ENCODE measurements around the gene ABHD2. TPM values are rescaled to one million over a fixed set of nuclear protein-coding genes. Genes with fewer than 3 reads are reported as not detected.

ABHD2 gene
- total RNA-seq, 1 donor from 2014 or later: 32.3 TPM

DNA sequence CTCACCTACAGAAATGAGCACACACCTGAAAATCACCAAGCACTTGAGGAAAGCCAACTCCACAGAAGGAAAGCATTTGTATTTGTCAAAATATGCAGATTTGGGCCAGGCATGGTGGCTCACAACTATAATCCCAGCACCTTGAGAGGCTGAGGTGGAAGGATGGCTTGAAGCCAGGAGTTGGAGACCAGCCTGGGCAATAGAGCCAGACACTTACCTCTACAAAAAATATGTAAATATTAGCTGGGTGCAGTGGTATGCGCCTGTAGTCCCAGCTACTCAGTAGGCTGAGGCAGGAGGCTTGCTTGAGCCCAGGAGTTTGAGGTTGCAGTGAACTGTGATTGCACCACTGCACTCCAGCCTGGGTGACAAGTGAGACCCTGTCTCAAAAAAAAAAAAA, 120.8 kb downstream of the ABHD2 start:
- TF ChIP-seq, protein P1, sequence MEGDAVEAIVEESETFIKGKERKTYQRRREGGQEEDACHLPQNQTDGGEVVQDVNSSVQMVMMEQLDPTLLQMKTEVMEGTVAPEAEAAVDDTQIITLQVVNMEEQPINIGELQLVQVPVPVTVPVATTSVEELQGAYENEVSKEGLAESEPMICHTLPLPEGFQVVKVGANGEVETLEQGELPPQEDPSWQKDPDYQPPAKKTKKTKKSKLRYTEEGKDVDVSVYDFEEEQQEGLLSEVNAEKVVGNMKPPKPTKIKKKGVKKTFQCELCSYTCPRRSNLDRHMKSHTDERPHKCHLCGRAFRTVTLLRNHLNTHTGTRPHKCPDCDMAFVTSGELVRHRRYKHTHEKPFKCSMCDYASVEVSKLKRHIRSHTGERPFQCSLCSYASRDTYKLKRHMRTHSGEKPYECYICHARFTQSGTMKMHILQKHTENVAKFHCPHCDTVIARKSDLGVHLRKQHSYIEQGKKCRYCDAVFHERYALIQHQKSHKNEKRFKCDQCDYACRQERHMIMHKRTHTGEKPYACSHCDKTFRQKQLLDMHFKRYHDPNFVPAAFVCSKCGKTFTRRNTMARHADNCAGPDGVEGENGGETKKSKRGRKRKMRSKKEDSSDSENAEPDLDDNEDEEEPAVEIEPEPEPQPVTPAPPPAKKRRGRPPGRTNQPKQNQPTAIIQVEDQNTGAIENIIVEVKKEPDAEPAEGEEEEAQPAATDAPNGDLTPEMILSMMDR (IDR thresholded peaks at IDR 0.05; ENCODE audit: unreplicated experiment): no peak
- Mint-ChIP-seq H3K27me3 (ENCODE audit: unreplicated experiment) (peaks cover 4% of the 10 kb centered on the region), H3K4me3 (ENCODE audit: unreplicated experiment) (no peak overlapping the region), H3K36me3 (ENCODE audit: low read depth, unreplicated experiment) (no peaks in the 10 kb centered on the region), H3K27ac (ENCODE audit: unreplicated experiment) (no peak overlapping the region), H3K9me3 (ENCODE audit: unreplicated experiment) (no peaks in the 10 kb centered on the region), H3K4me1 (ENCODE audit: unreplicated experiment) (peaks cover 2% of the 10 kb centered on the region)
- no peak for DNase-seq (ENCODE audit: low spot score)

DNA sequence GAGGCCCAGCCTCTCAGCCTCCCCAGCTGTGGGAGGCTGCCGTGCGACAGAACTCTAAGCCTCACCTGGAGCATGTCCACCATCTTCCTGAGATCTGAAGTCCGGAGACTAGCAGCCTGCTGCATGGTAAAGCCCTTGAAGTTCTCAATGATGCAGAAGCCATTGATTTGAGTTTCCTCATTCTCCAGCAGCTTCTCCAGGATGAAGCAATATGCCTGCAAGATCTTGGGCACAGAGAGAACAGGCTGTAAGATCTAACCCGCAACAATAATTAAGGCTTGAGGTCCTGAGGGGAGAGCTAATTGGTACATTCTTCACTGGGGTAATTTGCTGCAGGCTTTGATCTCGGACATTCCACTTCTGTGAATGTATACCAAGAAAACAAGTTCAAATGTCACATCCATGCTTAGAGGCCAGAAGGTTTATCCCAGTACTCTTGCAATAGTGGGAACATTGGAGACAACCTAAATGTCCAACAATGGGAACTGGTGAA, 123.5 kb downstream of the ABHD2 start:
- DNase-seq (ENCODE audit: low spot score): no peak
- H3K27me3 Mint-ChIP-seq (ENCODE audit: unreplicated experiment): peaks cover 4% of the 10 kb centered on the region
- TF ChIP-seq, protein P1 (IDR thresholded peaks at IDR 0.05; ENCODE audit: unreplicated experiment): no peak
- no peaks in the 10 kb centered on the region for H3K36me3 Mint-ChIP-seq (ENCODE audit: low read depth, unreplicated experiment)
- H3K9me3 Mint-ChIP-seq (ENCODE audit: unreplicated experiment): no peaks in the 10 kb centered on the region
- peaks cover 2% of the 10 kb centered on the region for H3K4me1 Mint-ChIP-seq (ENCODE audit: unreplicated experiment)
- H3K27ac Mint-ChIP-seq (ENCODE audit: unreplicated experiment): no peak overlapping the region
- H3K4me3 Mint-ChIP-seq (ENCODE audit: unreplicated experiment): no peak overlapping the region

DNA sequence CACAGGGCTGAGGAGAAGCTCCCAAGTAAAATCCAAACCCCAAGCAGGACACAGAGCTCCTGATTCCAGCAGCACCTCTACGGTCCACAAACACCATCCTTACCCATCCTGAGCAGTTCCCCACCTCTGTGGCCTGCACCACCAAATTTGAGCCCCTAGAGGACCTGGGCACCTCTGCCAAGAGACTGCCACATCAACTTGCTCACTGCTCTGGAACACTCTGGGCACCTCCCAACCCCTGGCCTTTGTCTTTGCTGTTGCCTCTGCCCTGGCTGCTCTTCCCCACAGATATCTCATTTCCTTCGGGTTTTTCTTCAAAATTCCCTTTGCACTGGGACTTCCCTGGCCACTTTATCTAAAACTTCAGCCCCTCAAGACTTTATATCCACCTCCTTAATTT, 127.4 kb downstream of the ABHD2 start:
- Mint-ChIP-seq H3K27ac (ENCODE audit: unreplicated experiment) (no peak overlapping the region), H3K27me3 (ENCODE audit: unreplicated experiment) (peaks cover 3% of the 10 kb centered on the region), H3K9me3 (ENCODE audit: unreplicated experiment) (no peaks in the 10 kb centered on the region), H3K4me1 (ENCODE audit: unreplicated experiment) (no peaks in the 10 kb centered on the region), H3K36me3 (ENCODE audit: low read depth, unreplicated experiment) (no peaks in the 10 kb centered on the region), H3K4me3 (ENCODE audit: unreplicated experiment) (no peak overlapping the region)
- TF ChIP-seq, protein P1 (IDR thresholded peaks at IDR 0.05; ENCODE audit: unreplicated experiment): no peak
- no peak for DNase-seq (ENCODE audit: low spot score)

DNA sequence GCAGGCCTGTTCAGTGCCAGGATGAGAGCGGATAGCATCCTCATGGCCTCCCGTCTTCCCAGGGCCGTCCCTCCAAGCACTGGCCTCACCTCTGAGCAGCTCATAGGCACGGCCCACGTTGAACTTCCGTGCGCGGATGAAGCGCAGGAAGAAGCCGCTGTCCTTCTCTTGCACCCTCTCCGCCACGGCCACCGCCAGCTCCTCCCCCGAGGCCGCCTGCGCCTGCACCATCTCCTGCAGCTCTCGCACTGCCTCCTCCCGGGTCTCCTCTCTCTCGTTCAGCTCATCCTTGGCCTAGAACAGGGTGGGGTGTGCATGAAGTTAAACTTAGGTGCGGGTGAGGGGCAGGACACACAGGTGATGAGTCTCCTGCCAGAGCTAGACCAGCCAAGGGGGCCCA, 128.8 kb downstream of the ABHD2 start:
- no peaks in the 10 kb centered on the region for H3K4me1 Mint-ChIP-seq (ENCODE audit: unreplicated experiment)
- no peak for DNase-seq (ENCODE audit: low spot score)
- H3K4me3 Mint-ChIP-seq (ENCODE audit: unreplicated experiment): no peak overlapping the region
- no peaks in the 10 kb centered on the region for H3K36me3 Mint-ChIP-seq (ENCODE audit: low read depth, unreplicated experiment)
- no peaks in the 10 kb centered on the region for H3K9me3 Mint-ChIP-seq (ENCODE audit: unreplicated experiment)
- H3K27ac Mint-ChIP-seq (ENCODE audit: unreplicated experiment): no peak overlapping the region
- H3K27me3 Mint-ChIP-seq (ENCODE audit: unreplicated experiment): peaks cover 3% of the 10 kb centered on the region
- TF ChIP-seq, protein P1 (IDR thresholded peaks at IDR 0.05; ENCODE audit: unreplicated experiment): no peak

DNA sequence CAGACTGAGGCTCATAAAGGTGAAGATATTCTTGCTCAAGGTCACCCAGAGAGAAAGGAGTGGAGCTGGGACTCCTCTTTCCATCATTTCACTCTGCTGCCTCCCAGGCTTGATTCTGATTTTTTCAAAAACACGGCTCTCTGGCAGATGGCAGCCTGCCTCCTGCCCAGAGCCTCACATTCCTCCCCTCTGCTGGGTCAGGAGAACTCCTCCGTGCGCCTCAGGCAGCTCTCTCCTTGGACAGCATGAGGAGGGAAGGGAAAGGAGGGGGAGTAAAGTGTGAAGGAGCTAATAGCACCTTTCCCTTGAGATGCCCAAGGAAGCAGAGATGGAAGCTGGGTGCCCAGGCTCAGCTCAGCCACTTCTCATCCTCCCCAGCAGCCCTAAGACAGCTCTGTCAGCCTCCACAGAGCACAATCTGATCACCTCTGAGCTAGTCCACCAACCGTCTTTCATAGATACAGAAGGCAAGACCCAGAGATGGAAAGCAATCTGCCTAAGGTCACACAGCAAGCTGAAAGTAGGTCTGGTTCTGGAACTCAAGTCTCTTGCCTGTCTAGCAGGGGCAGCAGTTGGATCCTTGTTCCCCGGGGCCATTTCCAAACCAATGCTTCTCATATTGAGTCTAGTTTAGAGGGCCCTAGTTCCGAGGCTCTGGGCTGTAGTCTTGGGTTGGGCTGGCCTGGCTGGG, 129.6 kb downstream of the ABHD2 start:
- Mint-ChIP-seq H3K36me3 (ENCODE audit: low read depth, unreplicated experiment) (no peaks in the 10 kb centered on the region), H3K27me3 (ENCODE audit: unreplicated experiment) (peaks cover 3% of the 10 kb centered on the region), H3K4me3 (ENCODE audit: unreplicated experiment) (no peak overlapping the region), H3K9me3 (ENCODE audit: unreplicated experiment) (no peaks in the 10 kb centered on the region), H3K27ac (ENCODE audit: unreplicated experiment) (no peak overlapping the region), H3K4me1 (ENCODE audit: unreplicated experiment) (no peaks in the 10 kb centered on the region)
- TF ChIP-seq, protein P1 (IDR thresholded peaks at IDR 0.05; ENCODE audit: unreplicated experiment): no peak
- DNase-seq (ENCODE audit: low spot score): no peak

All from endothelial cell (in vitro differentiated cells).